Muscle layer of colon (tissue), 2 donors: ENCODE data around the gene LATS2.

ENCODE experiments used
- H3K27ac ChIP-seq: one replicate; pipeline ENCODE4 v1.7.0; 2013; ENCODE audit warnings: low read depth, mild to moderate bottlenecking, low read length, moderate library complexity
- H3K27me3 ChIP-seq, 2 donors: one replicate each; pipeline ENCODE4 v1.7.0; 2013; ENCODE audit warnings: low read length in 2 of 2, mild to moderate bottlenecking in 2 of 2; ENCODE audit not compliant: insufficient read depth in 2 of 2, control insufficient read depth in 1 of 2
- H3K36me3 ChIP-seq: one replicate; pipeline ENCODE4 v1.7.0; 2013; ENCODE audit warnings: mild to moderate bottlenecking, low read length; ENCODE audit not compliant: insufficient read depth
- H3K4me1 ChIP-seq: one replicate; pipeline ENCODE4 v1.7.0; 2013; ENCODE audit warnings: mild to moderate bottlenecking, low read length; ENCODE audit not compliant: insufficient read depth
- H3K4me3 ChIP-seq, 2 donors: one replicate each; pipeline ENCODE4 v1.7.0; 2013; ENCODE audit warnings: low read length in 2 of 2, low read depth in 1 of 2, mild to moderate bottlenecking in 1 of 2, moderate library complexity in 1 of 2
- H3K9ac ChIP-seq: one replicate; pipeline ENCODE4 v1.7.0; 2013; ENCODE audit warnings: low read length
- H3K9me3 ChIP-seq: one replicate; pipeline ENCODE4 v1.7.0; 2013; ENCODE audit warnings: mild to moderate bottlenecking, low read length
- donor health status: abdominal sarcoma.
- donor health status: Adenocarcinoma of cecum.

LATS2 gene

GRCh38 chr13:20995245-20995838 lies 66.0 kb downstream of the LATS2 start:
- Histone ChIP-seq H3K36me3 (peaks cover 16% of the 10 kb centered on the region), H3K4me1 (peaks cover 16% of the 10 kb centered on the region), H3K9me3 (no peaks in the 10 kb centered on the region), H3K4me3 (no peak overlapping the region), H3K9ac (no peak overlapping the region), H3K27ac (no peak overlapping the region), H3K27me3 (no peaks in the 10 kb centered on the region)

- H3K27ac ChIP-seq = no peak overlapping the region
- H3K27me3 ChIP-seq = no peaks in the 10 kb centered on the region
- H3K36me3 ChIP-seq = peaks cover 22% of the 10 kb centered on the region
- H3K9me3 ChIP-seq = no peaks in the 10 kb centered on the region
- peaks cover 16% of the 10 kb centered on the region for H3K4me1 ChIP-seq
- no peak overlapping the region for H3K9ac ChIP-seq
- no peak overlapping the region for H3K4me3 ChIP-seq
These were observed 67.0 kb downstream of the LATS2 start for GRCh38 chr13:20994441-20994821.

GRCh38 chr13:20993661-20994440 lies 67.5 kb downstream of the LATS2 start:
- Histone ChIP-seq H3K36me3 (peaks cover 27% of the 10 kb centered on the region), H3K27ac (no peak overlapping the region), H3K9me3 (no peaks in the 10 kb centered on the region), H3K4me1 (peaks cover 16% of the 10 kb centered on the region), H3K9ac (no peak overlapping the region), H3K27me3 (no peaks in the 10 kb centered on the region), H3K4me3 (no peak overlapping the region)

GRCh38 chr13:20993211-20993610 lies 68.2 kb downstream of the LATS2 start:
- Histone ChIP-seq H3K27ac (no peak overlapping the region), H3K9ac (no peak overlapping the region), H3K4me1 (peaks cover 16% of the 10 kb centered on the region), H3K9me3 (no peaks in the 10 kb centered on the region), H3K4me3 (no peak overlapping the region), H3K36me3 (peaks cover 27% of the 10 kb centered on the region), H3K27me3 (no peaks in the 10 kb centered on the region)

- Histone ChIP-seq H3K36me3 (peaks cover 30% of the 10 kb centered on the region), H3K4me3 (no peak overlapping the region), H3K4me1 (peaks cover 4% of the 10 kb centered on the region), H3K9ac (no peak overlapping the region), H3K27ac (no peak overlapping the region), H3K9me3 (no peaks in the 10 kb centered on the region), H3K27me3 (no peaks in the 10 kb centered on the region)
These were observed 69.5 kb downstream of the LATS2 start for GRCh38 chr13:20991741-20992520.

GRCh38 chr13:20990910-20991525 lies 70.4 kb downstream of the LATS2 start:
- Histone ChIP-seq H3K4me1 (peaks cover 4% of the 10 kb centered on the region), H3K9ac (no peak overlapping the region), H3K27ac (no peak overlapping the region), H3K4me3 (no peak overlapping the region), H3K27me3 (no peaks in the 10 kb centered on the region), H3K9me3 (no peaks in the 10 kb centered on the region), H3K36me3 (peaks cover 30% of the 10 kb centered on the region)

- Histone ChIP-seq H3K9ac (no peak overlapping the region), H3K9me3 (no peaks in the 10 kb centered on the region), H3K27ac (no peak overlapping the region), H3K4me1 (no peaks in the 10 kb centered on the region), H3K27me3 (no peaks in the 10 kb centered on the region), H3K4me3 (no peak overlapping the region), H3K36me3 (peaks cover 30% of the 10 kb centered on the region)
These were observed 71.6 kb downstream of the LATS2 start for GRCh38 chr13:20989656-20990321.

GRCh38 chr13:20988909-20989655 lies 72.3 kb downstream of the LATS2 start:
- H3K9me3 ChIP-seq = no peaks in the 10 kb centered on the region
- H3K4me3 ChIP-seq = no peak overlapping the region
- H3K36me3 ChIP-seq = peaks cover 30% of the 10 kb centered on the region
- no peaks in the 10 kb centered on the region for H3K27me3 ChIP-seq
- no peaks in the 10 kb centered on the region for H3K4me1 ChIP-seq
- no peak overlapping the region for H3K27ac ChIP-seq
- no peak overlapping the region for H3K9ac ChIP-seq

GRCh38 chr13:20988033-20988908 lies 73.1 kb downstream of the LATS2 start:
- no peaks in the 10 kb centered on the region for H3K9me3 ChIP-seq
- no peaks in the 10 kb centered on the region for H3K4me1 ChIP-seq
- peaks cover 35% of the 10 kb centered on the region for H3K36me3 ChIP-seq
- no peak overlapping the region for H3K4me3 ChIP-seq
- no peaks in the 10 kb centered on the region for H3K27me3 ChIP-seq
- no peak overlapping the region for H3K27ac ChIP-seq
- H3K9ac ChIP-seq = no peak overlapping the region

GRCh38 chr13:20987599-20987998 lies 73.8 kb downstream of the LATS2 start:
- Histone ChIP-seq H3K9ac (no peak overlapping the region), H3K36me3 (peaks cover 40% of the 10 kb centered on the region), H3K9me3 (no peaks in the 10 kb centered on the region), H3K4me1 (no peaks in the 10 kb centered on the region), H3K27me3 (no peaks in the 10 kb centered on the region), H3K4me3 (no peak overlapping the region), H3K27ac (no peak overlapping the region)
